Stomach smooth muscle (tissue), 2 donors: ENCODE results near the gene F2RL2.

Source experiments
- H3K27ac ChIP-seq: one replicate; pipeline ENCODE4 v1.7.0; 2013; ENCODE audit warnings: mild to moderate bottlenecking, low read length, inconsistent platforms
- H3K27me3 ChIP-seq, 2 donors: one replicate each; pipeline ENCODE4 v1.7.0; 2013; ENCODE audit warnings: low read length in 2 of 2; ENCODE audit not compliant: insufficient read depth in 2 of 2, control insufficient read depth in 1 of 2
- H3K36me3 ChIP-seq, 2 donors: one replicate each; pipeline ENCODE4 v1.7.0; 2013; ENCODE audit warnings: low read length in 2 of 2; ENCODE audit not compliant: control insufficient read depth in 2 of 2, insufficient read depth in 2 of 2
- H3K4me1 ChIP-seq: one replicate; pipeline ENCODE4 v1.7.0; 2013; ENCODE audit warnings: low read length; ENCODE audit not compliant: control insufficient read depth, insufficient read depth
- H3K4me3 ChIP-seq, 2 donors: one replicate each; pipeline ENCODE4 v1.7.0; 2013; ENCODE audit warnings: low read length in 2 of 2
- H3K9ac ChIP-seq, 2 donors: one replicate each; pipeline ENCODE4 v1.7.0; 2013; ENCODE audit warnings: low read length in 2 of 2, mild to moderate bottlenecking in 1 of 2
- H3K9me3 ChIP-seq, 2 donors: one replicate each; pipeline ENCODE4 v1.7.0; 2013; ENCODE audit warnings: low read length in 2 of 2; ENCODE audit not compliant: control insufficient read depth in 2 of 2
- donor health status: healthy.
- donor health status: Pancreatic carcinoma.

F2RL2 gene

GRCh38 chr5:76622076-76622475 lies 1.1 kb downstream of the F2RL2 start:
- Histone ChIP-seq H3K27ac (no peak overlapping the region), H3K27me3 (no peaks in the 10 kb centered on the region), H3K4me3 (peak overlapping the region in 1 of 2 donors; percentile 30), H3K4me1 (no peaks in the 10 kb centered on the region), H3K9me3 (no peaks in the 10 kb centered on the region), H3K9ac (no peak overlapping the region), H3K36me3 (no peaks in the 10 kb centered on the region)

- Histone ChIP-seq H3K9ac (no peak overlapping the region), H3K27ac (no peak overlapping the region), H3K4me3 (no peak overlapping the region), H3K4me1 (no peaks in the 10 kb centered on the region), H3K9me3 (no peaks in the 10 kb centered on the region), H3K27me3 (no peaks in the 10 kb centered on the region), H3K36me3 (no peaks in the 10 kb centered on the region)
Observed at GRCh38 chr5:76620166-76620565, 3.0 kb downstream of the F2RL2 start.

GRCh38 chr5:76617675-76618074 lies 5.5 kb downstream of the F2RL2 start:
- Histone ChIP-seq H3K36me3 (no peaks in the 10 kb centered on the region), H3K27ac (no peak overlapping the region), H3K27me3 (no peaks in the 10 kb centered on the region)

GRCh38 chr5:76617229-76617628 lies 6.0 kb downstream of the F2RL2 start:
- Histone ChIP-seq H3K27me3 (no peaks in the 10 kb centered on the region), H3K4me1 (no peaks in the 10 kb centered on the region), H3K9ac (no peak overlapping the region), H3K27ac (no peak overlapping the region), H3K4me3 (no peak overlapping the region), H3K36me3 (no peaks in the 10 kb centered on the region), H3K9me3 (no peaks in the 10 kb centered on the region)

More at GRCh38 chr5:76617675-76618074, 5.5 kb downstream of the F2RL2 start:
- H3K4me3 ChIP-seq = no peak overlapping the region
- no peaks in the 10 kb centered on the region for H3K4me1 ChIP-seq
- no peaks in the 10 kb centered on the region for H3K9me3 ChIP-seq
- no peak overlapping the region for H3K9ac ChIP-seq

GRCh38 chr5:76616206-76616605 lies 7.0 kb downstream of the F2RL2 start:
- Histone ChIP-seq H3K4me1 (no peaks in the 10 kb centered on the region), H3K27me3 (no peaks in the 10 kb centered on the region), H3K36me3 (no peaks in the 10 kb centered on the region), H3K27ac (no peak overlapping the region), H3K9me3 (no peaks in the 10 kb centered on the region), H3K9ac (no peak overlapping the region), H3K4me3 (no peak overlapping the region)

GRCh38 chr5:76615759-76616158 lies 7.4 kb downstream of the F2RL2 start:
- Histone ChIP-seq H3K27ac (no peak overlapping the region), H3K36me3 (no peaks in the 10 kb centered on the region), H3K27me3 (no peaks in the 10 kb centered on the region), H3K4me3 (no peak overlapping the region), H3K9me3 (no peaks in the 10 kb centered on the region), H3K4me1 (no peaks in the 10 kb centered on the region), H3K9ac (no peak overlapping the region)

GRCh38 chr5:76612942-76613341 lies 10.3 kb downstream of the F2RL2 start:
- Histone ChIP-seq H3K27ac (no peak overlapping the region), H3K9me3 (no peaks in the 10 kb centered on the region), H3K9ac (no peak overlapping the region), H3K4me1 (no peaks in the 10 kb centered on the region), H3K36me3 (no peaks in the 10 kb centered on the region), H3K27me3 (no peaks in the 10 kb centered on the region), H3K4me3 (no peak overlapping the region)

- H3K4me1 ChIP-seq = peaks cover 2% of the 10 kb centered on the region
Observed at GRCh38 chr5:76610196-76610595, 13.0 kb downstream of the F2RL2 start.

GRCh38 chr5:76608833-76609232 lies 14.4 kb downstream of the F2RL2 start:
- Histone ChIP-seq H3K9me3 (no peaks in the 10 kb centered on the region), H3K4me3 (no peak overlapping the region), H3K27me3 (no peaks in the 10 kb centered on the region), H3K9ac (no peak overlapping the region), H3K27ac (no peak overlapping the region), H3K36me3 (no peaks in the 10 kb centered on the region), H3K4me1 (peaks cover 2% of the 10 kb centered on the region)

More at GRCh38 chr5:76610196-76610595, 13.0 kb downstream of the F2RL2 start:
- no peak overlapping the region for H3K4me3 ChIP-seq
- no peak overlapping the region for H3K9ac ChIP-seq
- no peaks in the 10 kb centered on the region for H3K36me3 ChIP-seq
- H3K27ac ChIP-seq = no peak overlapping the region
- H3K27me3 ChIP-seq = no peaks in the 10 kb centered on the region
- no peaks in the 10 kb centered on the region for H3K9me3 ChIP-seq

GRCh38 chr5:76607353-76607871 lies 15.8 kb downstream of the F2RL2 start:
- Histone ChIP-seq H3K4me1 (peaks cover 2% of the 10 kb centered on the region), H3K4me3 (peak overlapping the region; percentile 33 to 40), H3K27ac (no peak overlapping the region), H3K36me3 (no peaks in the 10 kb centered on the region), H3K9me3 (no peaks in the 10 kb centered on the region), H3K27me3 (no peaks in the 10 kb centered on the region), H3K9ac (no peak overlapping the region)

- H3K27me3 ChIP-seq = no peaks in the 10 kb centered on the region
- no peak overlapping the region for H3K9ac ChIP-seq
- peaks cover 2% of the 10 kb centered on the region for H3K4me1 ChIP-seq
- H3K36me3 ChIP-seq = no peaks in the 10 kb centered on the region
- H3K9me3 ChIP-seq = no peaks in the 10 kb centered on the region
- H3K27ac ChIP-seq = no peak overlapping the region
- H3K4me3 ChIP-seq = no peak overlapping the region
Observed at GRCh38 chr5:76606701-76607100, 16.5 kb downstream of the F2RL2 start.
